CD4-positive, CD25-positive, alpha-beta regulatory T cell (primary cell): ENCODE measurements around the gene MADD. TPM values are rescaled to one million over a fixed set of nuclear protein-coding genes. Genes with fewer than 3 reads are reported as not detected.

Experiments used
- ATAC-seq, 2 donors: fragments of 150-1000 bp; cut with Tn5 transposase; one replicate each; pipeline ENCODE4 v1.10.0; 2021; ENCODE audit warnings: low read depth in 2 of 2, moderate number of reproducible peaks in 2 of 2, moderate library complexity in 1 of 2
- DNase-seq, 3 donors: peaks; one replicate each; pipeline versions ENCODE4 v3.0.0 to v3.0.0-alpha.2; 2012 to 2022; ENCODE audit warnings: mixed read lengths in 1 of 3
- H3K27ac ChIP-seq: one replicate; pipeline ENCODE4 v1.7.0; 2013; ENCODE audit warnings: mild to moderate bottlenecking, low read length; ENCODE audit not compliant: insufficient read depth, poor library complexity, severe bottlenecking
- H3K27me3 ChIP-seq: one replicate; pipeline ENCODE4 v1.7.0; 2013; ENCODE audit warnings: low read length; ENCODE audit not compliant: control insufficient read depth, insufficient read depth
- H3K36me3 ChIP-seq: one replicate; pipeline ENCODE4 v1.7.0; 2013; ENCODE audit warnings: mild to moderate bottlenecking, low read length, moderate library complexity; ENCODE audit not compliant: control insufficient read depth, insufficient read depth
- H3K4me1 ChIP-seq: 2 replicates; pipeline ENCODE4 v1.7.0; 2013; ENCODE audit warnings: mild to moderate bottlenecking, low read length; ENCODE audit not compliant: insufficient read depth, control insufficient read depth, poor library complexity, severe bottlenecking
- H3K4me3 ChIP-seq: one replicate; pipeline ENCODE4 v1.7.0; 2013; ENCODE audit warnings: low read depth, mild to moderate bottlenecking, low read length, moderate library complexity
- H3K9me3 ChIP-seq, 2 experiments: 1 replicate in 1 of 2; 2 replicates in 1 of 2; pipeline ENCODE4 v1.7.0; 2013; ENCODE audit warnings: low read length in 2 of 2, mild to moderate bottlenecking in 1 of 2, moderate library complexity in 1 of 2; ENCODE audit not compliant: control insufficient read depth in 2 of 2
- H3K27ac Mint-ChIP-seq, 3 donors: one replicate each; pipeline ENCODE4 v1.8.0; 2020 to 2022; ENCODE audit warnings: mild to moderate bottlenecking in 3 of 3, mixed read lengths in 3 of 3, moderate library complexity in 2 of 3
- H3K27me3 Mint-ChIP-seq: one replicate; pipeline ENCODE4 v1.8.0; 2022; ENCODE audit warnings: mild to moderate bottlenecking, mixed read lengths
- H3K36me3 Mint-ChIP-seq: one replicate; pipeline ENCODE4 v1.8.0; 2020; ENCODE audit warnings: mixed read lengths
- H3K4me1 Mint-ChIP-seq, 4 donors: one replicate each; pipeline ENCODE4 v1.8.0; 2020 to 2022; ENCODE audit warnings: mixed read lengths in 4 of 4, mild to moderate bottlenecking in 1 of 4
- H3K4me3 Mint-ChIP-seq, 4 donors: one replicate each; pipeline ENCODE4 v1.8.0; 2020 to 2022; ENCODE audit warnings: mild to moderate bottlenecking in 4 of 4, mixed read lengths in 4 of 4, moderate library complexity in 3 of 4
- H3K9me3 Mint-ChIP-seq, 7 donors: one replicate each; pipeline ENCODE4 v1.8.0; 2020 to 2022; ENCODE audit warnings: mixed read lengths in 7 of 7, mild to moderate bottlenecking in 3 of 7, moderate library complexity in 2 of 7
- polyA plus RNA-seq, 4 donors: library from polyadenylated mRNA; unstranded; fragments of 300-500 nt; fragmentation: Illumina TruSeq; gene quantifications; one replicate each; pipeline ENCODE4 v1.2.3, GENCODE V29; 2021
- total RNA-seq: library from RNA; stranded (reverse); gene quantifications from one replicate; pipeline ENCODE4 v1.2.3, GENCODE V29; 2022

The MADD gene
- total and polyA plus RNA-seq, 5 donors from 2014 or later = 17.8 to 179 (median 25.5) TPM

DNA sequence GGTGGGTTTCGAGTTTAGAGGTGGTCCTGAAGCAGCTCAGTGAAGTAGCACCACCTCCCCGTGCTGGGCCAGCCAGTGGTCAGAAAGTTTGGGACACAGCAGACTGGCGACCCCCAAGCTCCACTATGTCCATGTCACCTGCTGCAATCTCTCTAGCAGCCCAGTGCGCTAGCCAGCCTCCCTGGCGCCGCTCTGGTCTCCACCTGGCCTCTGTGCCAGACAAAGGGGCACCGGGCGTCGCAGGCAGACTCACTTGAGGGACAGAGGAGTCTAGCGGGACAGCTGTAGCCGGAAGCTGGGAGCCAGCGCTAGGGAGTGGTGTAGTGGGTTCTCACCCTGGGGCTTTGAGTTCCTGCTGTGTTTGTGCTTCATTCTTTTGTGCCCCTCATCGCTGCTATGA lies 57.1 kb downstream of the MADD start:
- H3K4me3 ChIP-seq = no peak overlapping the region
- peaks cover 32% of the 10 kb centered on the region for H3K36me3 Mint-ChIP-seq
- DNase-seq = no peak
- H3K27ac Mint-ChIP-seq = peak overlapping the region in 1 of 3 donors; percentile 61
- no peaks in the 10 kb centered on the region for H3K4me1 ChIP-seq
- H3K27me3 Mint-ChIP-seq = no peaks in the 10 kb centered on the region
- peaks cover 51% of the 10 kb centered on the region for H3K36me3 ChIP-seq
- no peak overlapping the region for H3K27ac ChIP-seq
- H3K4me1 Mint-ChIP-seq = peaks cover 0 to 2% (median 0%) of the 10 kb centered on the region in 4 donors
- ATAC-seq = no peak
- no peak overlapping the region for H3K4me3 Mint-ChIP-seq
- H3K9me3 Mint-ChIP-seq = no peaks in the 10 kb centered on the region
- H3K27me3 ChIP-seq = no peaks in the 10 kb centered on the region
- no peaks in the 10 kb centered on the region for H3K9me3 ChIP-seq

DNA sequence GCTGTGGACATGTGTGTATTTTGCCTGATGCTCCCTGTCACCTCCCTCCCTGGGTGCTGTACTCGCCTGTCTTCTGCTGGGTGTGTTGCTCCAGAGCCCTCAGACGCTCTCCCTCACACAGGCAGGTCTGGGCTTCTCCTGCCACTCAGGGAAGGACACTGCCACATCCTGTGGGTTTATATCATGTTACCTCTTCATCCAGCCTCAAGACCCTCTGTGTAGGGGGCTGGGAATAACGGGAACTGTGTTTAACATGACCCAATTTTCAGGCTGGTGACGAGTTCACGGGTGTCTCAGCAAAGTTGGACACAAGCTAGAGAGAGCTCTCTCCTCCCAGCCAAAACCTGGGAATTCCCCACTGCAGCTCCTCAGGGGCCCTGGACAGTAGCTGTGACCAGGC lies 58.0 kb downstream of the MADD start:
- DNase-seq (no peak), ATAC-seq (no peak)
- Mint-ChIP-seq H3K9me3 (no peaks in the 10 kb centered on the region), H3K27ac (no peak overlapping the region), H3K4me1 (peaks cover 0 to 2% (median 0%) of the 10 kb centered on the region in 4 donors), H3K4me3 (no peak overlapping the region), H3K27me3 (no peaks in the 10 kb centered on the region), H3K36me3 (peaks cover 31% of the 10 kb centered on the region)
- no peaks in the 10 kb centered on the region for H3K9me3 ChIP-seq
- H3K4me1 ChIP-seq = no peaks in the 10 kb centered on the region
- H3K4me3 ChIP-seq = no peak overlapping the region
- no peak overlapping the region for H3K27ac ChIP-seq
- H3K36me3 ChIP-seq = peaks cover 47% of the 10 kb centered on the region
- no peaks in the 10 kb centered on the region for H3K27me3 ChIP-seq

DNA sequence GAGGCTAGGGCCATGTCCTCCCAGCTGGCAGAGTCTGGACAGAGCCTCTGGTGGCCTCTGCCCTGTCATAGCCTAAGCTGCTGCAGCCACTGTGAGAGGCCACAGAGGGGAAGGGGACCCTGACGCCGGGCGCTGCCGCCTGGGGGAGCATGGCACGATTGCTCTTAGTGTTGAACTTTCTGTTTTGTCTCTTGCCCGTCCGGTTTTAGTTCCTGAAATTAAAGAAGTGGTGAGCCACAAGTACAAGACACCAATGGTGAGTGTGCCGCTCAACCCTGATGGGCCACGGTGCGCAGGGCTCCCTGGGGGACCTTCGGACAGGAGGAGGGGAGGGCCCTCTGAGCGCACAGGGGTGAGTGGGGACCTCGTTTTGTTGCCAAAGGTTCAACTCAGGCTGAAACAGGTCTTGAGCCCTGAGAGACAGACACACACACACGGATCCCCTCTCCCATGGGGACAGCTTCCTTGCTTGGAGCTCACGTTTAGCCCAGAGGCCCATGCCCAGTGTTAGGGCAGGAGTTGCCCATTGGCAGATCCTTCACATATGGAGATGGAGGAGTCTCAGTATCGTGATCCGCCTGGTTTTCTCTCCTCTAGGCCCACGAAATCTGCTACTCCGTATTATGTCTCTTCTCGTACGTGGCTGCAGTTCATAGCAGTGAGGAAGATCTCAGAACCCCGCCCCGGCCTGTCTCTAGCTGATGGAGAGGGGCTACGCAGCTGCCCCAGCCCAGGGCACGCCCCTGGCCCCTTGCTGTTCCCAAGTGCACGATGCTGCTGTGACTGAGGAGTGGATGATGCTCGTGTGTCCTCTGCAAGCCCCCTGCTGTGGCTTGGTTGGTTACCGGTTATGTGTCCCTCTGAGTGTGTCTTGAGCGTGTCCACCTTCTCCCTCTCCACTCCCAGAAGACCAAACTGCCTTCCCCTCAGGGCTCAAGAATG lies 58.8 kb downstream of the MADD start:
- Mint-ChIP-seq H3K36me3 (peaks cover 27% of the 10 kb centered on the region), H3K4me3 (peak overlapping the region in 1 of 4 donors; percentile 15), H3K27me3 (no peaks in the 10 kb centered on the region), H3K27ac (no peak overlapping the region), H3K9me3 (no peaks in the 10 kb centered on the region), H3K4me1 (peaks cover 0 to 2% (median 0%) of the 10 kb centered on the region in 4 donors)
- H3K4me3 ChIP-seq = no peak overlapping the region
- no peaks in the 10 kb centered on the region for H3K27me3 ChIP-seq
- no peaks in the 10 kb centered on the region for H3K4me1 ChIP-seq
- DNase-seq = no peak
- H3K36me3 ChIP-seq = peaks cover 47% of the 10 kb centered on the region
- no peak overlapping the region for H3K27ac ChIP-seq
- no peak for ATAC-seq
- no peaks in the 10 kb centered on the region for H3K9me3 ChIP-seq

GRCh38 chr11:47329431-47329986 lies 59.6 kb downstream of the MADD start:
- H3K4me1 Mint-ChIP-seq = peaks cover 0 to 2% (median 0%) of the 10 kb centered on the region in 4 donors
- ATAC-seq (no peak), DNase-seq (no peak)
- peak overlapping the region in 1 of 3 donors; percentile 58 for H3K27ac Mint-ChIP-seq
- no peaks in the 10 kb centered on the region for H3K27me3 ChIP-seq
- H3K9me3 ChIP-seq = no peaks in the 10 kb centered on the region
- H3K27ac ChIP-seq = no peak overlapping the region
- peaks cover 47% of the 10 kb centered on the region for H3K36me3 ChIP-seq
- H3K27me3 Mint-ChIP-seq = no peaks in the 10 kb centered on the region
- no peaks in the 10 kb centered on the region for H3K4me1 ChIP-seq
- H3K9me3 Mint-ChIP-seq = no peaks in the 10 kb centered on the region
- H3K4me3 Mint-ChIP-seq = no peak overlapping the region
- H3K36me3 Mint-ChIP-seq = peaks cover 27% of the 10 kb centered on the region
- H3K4me3 ChIP-seq = no peak overlapping the region

DNA sequence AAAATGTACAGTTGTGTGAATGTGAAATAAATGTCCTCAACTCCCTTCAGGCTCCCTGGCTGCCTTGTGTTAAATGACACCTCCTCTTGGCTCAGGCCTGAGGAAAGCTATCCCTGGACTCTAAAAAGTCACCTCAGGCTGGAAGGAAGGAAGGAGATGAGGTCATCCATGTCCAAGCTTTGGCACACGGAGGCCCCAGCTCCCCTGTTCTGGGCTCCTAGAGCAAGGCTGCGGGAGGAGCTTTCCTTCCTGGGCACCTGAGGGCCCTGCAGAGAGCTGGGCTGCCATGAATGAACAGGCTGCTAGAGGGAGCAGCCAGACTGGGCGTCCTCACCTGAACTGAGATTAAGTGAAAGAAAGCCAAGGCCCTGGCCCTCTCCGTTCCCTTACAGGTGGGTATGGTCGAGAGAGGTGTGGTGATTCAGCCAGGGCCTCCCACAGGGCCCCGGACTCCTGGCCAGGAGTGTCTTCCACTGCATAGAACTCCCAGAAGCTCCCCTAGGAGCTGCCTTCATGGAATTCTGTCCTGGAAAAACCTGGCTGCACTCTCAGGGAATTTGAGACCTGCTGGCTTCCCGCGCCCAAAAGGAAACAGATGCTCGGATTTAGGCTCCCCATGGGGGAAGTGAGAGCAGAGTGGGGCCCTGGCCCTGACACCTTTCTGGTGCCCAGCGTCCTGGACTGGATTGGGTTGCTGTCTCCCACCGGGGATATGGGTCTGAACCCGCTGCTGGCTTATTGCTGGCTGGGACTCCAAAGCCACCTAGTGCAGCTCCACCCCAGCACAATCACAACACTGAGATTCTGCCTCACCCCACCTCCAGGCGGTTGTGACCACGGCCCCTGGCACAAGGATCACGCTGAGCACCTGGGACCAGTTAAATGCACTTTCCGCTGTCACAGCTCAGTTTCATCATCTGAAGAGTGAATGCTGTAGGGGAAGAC lies 60.3 kb downstream of the MADD start:
- ATAC-seq (no peak), DNase-seq (peak in 1 of 3 donors; percentile 7)
- no peak overlapping the region for H3K27ac ChIP-seq
- no peaks in the 10 kb centered on the region for H3K4me1 ChIP-seq
- peaks cover 47% of the 10 kb centered on the region for H3K36me3 ChIP-seq
- Mint-ChIP-seq H3K27me3 (no peaks in the 10 kb centered on the region), H3K36me3 (peaks cover 21% of the 10 kb centered on the region), H3K4me3 (no peak overlapping the region), H3K9me3 (no peaks in the 10 kb centered on the region), H3K27ac (peak overlapping the region in 2 of 3 donors; percentile 43 to 58), H3K4me1 (peaks cover 0 to 2% (median 0%) of the 10 kb centered on the region in 4 donors)
- H3K4me3 ChIP-seq = no peak overlapping the region
- no peaks in the 10 kb centered on the region for H3K9me3 ChIP-seq
- H3K27me3 ChIP-seq = no peaks in the 10 kb centered on the region

DNA sequence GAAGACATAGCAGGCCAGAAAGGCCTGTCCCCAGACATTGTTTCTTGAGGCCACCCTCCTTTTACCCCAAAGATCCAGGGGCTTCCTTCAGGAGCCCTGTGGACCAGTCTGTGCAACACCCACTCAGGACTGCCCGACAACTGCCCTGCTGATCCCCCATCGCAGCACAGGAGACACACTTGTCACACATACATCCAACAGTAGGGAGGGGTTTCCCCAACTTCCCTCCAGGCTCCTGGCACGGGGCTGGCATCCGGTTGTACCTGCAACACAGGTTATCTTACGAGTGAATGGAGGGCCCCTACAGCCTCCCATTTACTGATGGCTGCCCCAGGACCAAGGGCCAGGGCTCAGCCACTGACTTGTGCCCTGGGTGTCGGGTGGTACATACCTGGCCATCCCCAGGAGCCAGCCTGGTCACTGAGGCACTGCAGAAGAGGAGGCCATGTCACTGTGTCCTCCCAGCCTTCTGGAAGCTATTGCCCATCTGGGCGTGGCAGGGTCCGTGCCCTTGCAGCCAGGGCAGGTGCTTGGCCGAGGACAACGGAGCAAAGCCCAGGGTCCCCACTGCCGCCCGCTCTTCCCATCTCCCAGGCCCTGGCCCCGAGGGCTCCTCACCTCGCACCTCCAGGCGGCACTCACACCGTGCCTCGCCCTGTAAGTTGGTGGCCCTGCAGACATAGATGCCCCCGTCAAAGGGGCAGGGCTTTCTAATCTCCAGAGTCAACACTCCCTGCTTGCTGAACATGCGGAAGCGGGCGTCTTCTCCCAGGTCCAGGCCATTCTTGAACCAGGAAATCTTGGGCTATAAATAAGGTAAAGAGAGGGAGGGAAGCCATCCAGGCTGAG lies 61.7 kb downstream of the MADD start:
- no peak for DNase-seq
- Mint-ChIP-seq H3K27me3 (no peaks in the 10 kb centered on the region), H3K27ac (no peak overlapping the region), H3K4me3 (peak overlapping the region in 1 of 4 donors; percentile 10), H3K36me3 (peaks cover 12% of the 10 kb centered on the region), H3K9me3 (no peaks in the 10 kb centered on the region), H3K4me1 (peaks cover 0 to 2% (median 0%) of the 10 kb centered on the region in 4 donors)
- no peak overlapping the region for H3K27ac ChIP-seq
- no peak overlapping the region for H3K4me3 ChIP-seq
- H3K36me3 ChIP-seq = peaks cover 40% of the 10 kb centered on the region
- H3K4me1 ChIP-seq = no peaks in the 10 kb centered on the region
- no peak for ATAC-seq
- no peaks in the 10 kb centered on the region for H3K9me3 ChIP-seq
- H3K27me3 ChIP-seq = no peaks in the 10 kb centered on the region

GRCh38 chr11:47332303-47332711 lies 62.4 kb downstream of the MADD start:
- Mint-ChIP-seq H3K36me3 (peaks cover 11% of the 10 kb centered on the region), H3K27ac (no peak overlapping the region), H3K4me3 (peak overlapping the region in 1 of 4 donors; percentile 10), H3K9me3 (no peaks in the 10 kb centered on the region), H3K4me1 (peaks cover 0 to 2% (median 0%) of the 10 kb centered on the region in 4 donors), H3K27me3 (no peaks in the 10 kb centered on the region)
- H3K27ac ChIP-seq = no peak overlapping the region
- no peaks in the 10 kb centered on the region for H3K9me3 ChIP-seq
- H3K27me3 ChIP-seq = no peaks in the 10 kb centered on the region
- H3K4me3 ChIP-seq = no peak overlapping the region
- no peak for DNase-seq
- peaks cover 34% of the 10 kb centered on the region for H3K36me3 ChIP-seq
- H3K4me1 ChIP-seq = no peaks in the 10 kb centered on the region
- ATAC-seq = no peak
